HG02981 (cell line): ENCODE measurements around the gene UBD.
A peak's percentile ranks its signal among the peaks of the same experiment; 100 is the strongest.

Experiments used
- ATAC-seq: cut with Tn5 transposase; IDR thresholded peaks from one replicate; pipeline ENCODE4 v1.9.1; 2021; ENCODE audit warnings: mild to moderate bottlenecking, moderate library complexity; ENCODE audit not compliant: unreplicated experiment

Gene UBD

DNA sequence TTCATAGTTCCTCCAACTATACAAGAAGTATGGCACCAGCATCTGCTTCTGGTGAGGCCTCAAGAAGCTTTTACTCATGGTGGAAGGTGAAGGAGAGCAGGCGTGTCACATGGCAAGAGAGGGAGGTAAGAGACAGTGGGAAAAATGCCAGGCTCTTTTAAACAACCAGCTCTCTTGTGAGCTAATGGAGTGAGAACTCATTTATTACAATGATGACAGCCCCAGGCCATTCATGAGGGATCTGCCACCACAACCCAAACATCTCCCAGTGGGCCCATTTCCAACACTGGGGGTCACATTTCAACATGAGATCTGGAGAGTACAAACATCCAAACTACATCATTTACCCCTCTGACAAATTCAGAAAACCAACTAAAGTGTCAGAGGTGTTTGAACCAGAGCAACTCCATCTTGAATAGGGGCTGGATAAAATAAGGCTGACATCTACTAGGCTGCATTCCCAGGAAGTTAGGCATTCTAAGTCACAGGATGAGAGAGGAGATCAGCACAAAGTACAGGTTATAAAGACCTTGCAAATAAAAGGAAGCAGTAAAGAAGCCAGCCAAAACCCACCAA, 2.2 kb upstream of the UBD start:
- no peak for ATAC-seq

DNA sequence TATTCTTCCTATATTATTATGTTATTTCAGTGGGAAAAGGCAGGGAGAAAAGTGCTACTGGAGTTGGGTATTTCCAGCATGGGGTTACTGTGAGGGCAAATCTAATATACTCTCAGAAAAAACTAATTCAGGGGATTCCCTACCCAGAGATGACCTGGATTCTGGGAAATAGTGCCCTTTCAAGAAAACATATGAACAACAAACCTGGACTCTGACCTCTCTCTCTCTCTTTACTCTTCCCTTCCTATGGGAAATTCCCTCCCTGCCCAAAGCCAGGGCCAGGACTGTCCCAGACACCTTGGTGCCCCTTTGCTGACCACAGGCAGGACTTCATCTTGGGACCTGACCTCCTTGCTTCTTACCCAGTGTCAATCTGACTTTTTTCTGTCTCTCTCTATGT, 1.6 kb upstream of the UBD start:
- no peak for ATAC-seq

DNA sequence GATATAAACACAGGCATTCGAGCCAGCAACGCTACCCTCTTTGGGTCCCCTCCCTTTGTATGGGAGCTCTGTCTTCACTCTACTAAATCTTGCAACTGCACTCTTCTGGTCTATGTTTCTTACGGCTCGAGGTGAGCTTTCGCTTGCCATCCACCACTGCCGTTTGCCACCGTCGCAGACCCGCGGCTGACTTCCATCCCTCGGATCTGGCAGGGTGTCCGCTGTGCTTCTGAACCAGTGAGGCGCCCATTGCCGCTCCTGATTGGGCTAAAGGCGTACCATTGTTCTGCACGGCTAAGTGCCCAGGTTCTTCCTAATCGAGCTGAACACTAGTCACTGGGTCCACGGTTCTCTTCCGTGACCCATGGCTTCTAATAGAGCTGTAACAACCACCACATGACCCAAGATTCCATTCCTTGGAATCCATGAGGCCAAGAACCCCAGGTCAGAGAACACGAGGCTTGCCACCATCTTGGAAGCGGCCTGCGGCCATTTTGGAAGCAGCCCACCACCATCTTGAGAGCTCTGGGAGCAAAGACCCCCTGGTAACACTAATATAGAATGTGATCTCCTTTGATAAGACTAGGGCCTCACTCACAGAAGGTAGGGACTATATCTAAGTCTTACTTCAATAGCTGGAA, 973 bp downstream of the UBD start:
- no peak for ATAC-seq

DNA sequence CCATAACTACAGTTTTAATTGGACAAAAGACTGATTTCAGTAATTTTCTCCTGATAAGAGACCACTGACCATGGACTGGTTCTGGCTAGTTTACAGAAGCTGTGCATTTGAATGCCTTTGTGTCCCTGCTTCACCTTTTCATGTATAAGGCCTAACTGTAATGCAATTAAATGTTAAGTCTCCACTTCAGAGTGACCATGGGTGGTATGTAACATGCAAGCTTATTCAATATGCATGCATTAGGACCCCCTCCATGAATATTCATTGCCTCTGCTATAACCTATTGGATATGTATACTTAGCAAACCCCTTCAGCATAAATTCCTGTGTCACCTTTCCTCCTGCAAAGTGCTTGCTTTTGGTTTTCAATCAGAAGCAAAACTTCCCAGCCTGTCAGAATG, 2.2 kb downstream of the UBD start:
- no peak for ATAC-seq

DNA sequence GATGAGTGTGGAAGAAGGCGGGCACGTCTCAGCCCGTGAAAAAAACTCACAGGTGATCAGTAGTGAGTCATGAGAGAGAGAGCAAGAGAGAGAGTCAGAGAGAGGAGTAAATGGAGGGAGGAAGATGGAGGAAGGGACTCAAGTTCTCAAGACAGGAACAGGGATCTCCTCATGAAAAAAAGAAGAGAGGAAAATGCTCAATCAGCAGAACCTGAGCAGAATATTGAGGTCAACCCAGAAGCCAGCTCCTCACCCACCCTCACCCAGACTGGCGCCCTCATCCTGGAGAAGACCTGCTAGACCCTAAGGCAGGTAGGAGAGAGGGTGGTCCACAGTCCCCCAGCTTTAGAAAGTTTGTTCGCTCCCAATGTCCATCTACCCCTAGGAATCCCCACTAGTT, 4.8 kb downstream of the UBD start:
- ATAC-seq: no peak

DNA sequence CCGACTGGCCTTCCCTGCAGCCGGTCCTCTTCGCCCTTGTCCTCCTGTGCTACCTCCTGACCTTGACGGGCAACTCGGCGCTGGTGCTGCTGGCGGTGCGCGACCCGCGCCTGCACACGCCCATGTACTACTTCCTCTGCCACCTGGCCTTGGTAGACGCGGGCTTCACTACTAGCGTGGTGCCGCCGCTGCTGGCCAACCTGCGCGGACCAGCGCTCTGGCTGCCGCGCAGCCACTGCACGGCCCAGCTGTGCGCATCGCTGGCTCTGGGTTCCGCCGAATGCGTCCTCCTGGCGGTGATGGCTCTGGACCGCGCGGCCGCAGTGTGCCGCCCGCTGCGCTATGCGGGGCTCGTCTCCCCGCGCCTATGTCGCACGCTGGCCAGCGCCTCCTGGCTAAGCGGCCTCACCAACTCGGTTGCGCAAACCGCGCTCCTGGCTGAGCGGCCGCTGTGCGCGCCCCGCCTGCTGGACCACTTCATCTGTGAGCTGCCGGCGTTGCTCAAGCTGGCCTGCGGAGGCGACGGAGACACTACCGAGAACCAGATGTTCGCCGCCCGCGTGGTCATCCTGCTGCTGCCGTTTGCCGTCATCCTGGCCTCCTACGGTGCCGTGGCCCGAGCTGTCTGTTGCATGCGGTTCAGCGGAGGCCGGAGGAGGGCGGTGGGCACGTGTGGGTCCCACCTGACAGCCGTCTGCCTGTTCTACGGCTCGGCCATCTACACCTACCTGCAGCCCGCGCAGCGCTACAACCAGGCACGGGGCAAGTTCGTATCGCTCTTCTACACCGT, 6.1 kb downstream of the UBD start:
- ATAC-seq: no peak

DNA sequence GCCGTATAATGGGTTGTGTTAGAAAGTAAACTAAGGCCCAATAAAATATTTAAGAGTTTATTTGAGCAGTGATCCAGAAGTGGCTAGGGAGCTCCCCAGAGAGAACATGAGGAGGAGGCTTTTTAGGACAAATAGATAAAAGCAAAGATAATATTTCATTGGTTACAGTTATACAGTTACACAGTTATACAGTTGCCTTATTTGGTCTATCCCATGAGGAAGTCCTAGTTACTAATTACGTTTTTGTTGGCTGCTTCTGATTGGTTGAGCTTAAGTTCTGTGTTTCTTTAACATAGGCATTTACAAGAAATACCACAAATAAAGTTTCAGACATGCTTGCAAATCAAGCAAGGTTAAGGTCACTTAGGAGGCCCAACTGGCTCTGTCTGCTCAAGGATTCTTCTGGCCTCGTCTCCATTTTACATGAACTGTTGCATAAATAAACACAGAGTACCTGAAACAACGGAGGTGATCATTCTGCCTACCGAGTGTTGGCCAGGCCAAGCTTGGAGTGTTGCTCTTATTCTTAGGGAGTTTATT, 7.0 kb downstream of the UBD start:
- ATAC-seq: peak; percentile 82

DNA sequence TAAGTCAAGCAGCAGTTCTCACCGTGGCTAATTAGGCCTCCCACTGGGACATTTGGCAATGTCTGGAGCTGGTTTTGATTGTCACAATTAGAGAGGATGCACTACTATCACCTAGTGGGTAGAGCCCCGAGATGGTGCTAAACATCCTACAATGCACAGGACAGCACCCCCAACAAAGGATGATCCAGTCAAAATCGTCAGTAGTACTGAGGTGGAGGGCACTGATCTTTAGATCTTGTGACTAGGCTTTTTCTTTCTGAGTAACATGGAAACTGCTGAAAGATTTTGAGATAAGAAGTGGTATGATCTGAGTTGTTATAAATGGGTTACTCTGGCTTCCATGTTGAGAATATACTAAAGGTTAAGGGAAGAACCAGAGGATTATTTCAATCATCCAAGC, 12.0 kb downstream of the UBD start:
- no peak for ATAC-seq

DNA sequence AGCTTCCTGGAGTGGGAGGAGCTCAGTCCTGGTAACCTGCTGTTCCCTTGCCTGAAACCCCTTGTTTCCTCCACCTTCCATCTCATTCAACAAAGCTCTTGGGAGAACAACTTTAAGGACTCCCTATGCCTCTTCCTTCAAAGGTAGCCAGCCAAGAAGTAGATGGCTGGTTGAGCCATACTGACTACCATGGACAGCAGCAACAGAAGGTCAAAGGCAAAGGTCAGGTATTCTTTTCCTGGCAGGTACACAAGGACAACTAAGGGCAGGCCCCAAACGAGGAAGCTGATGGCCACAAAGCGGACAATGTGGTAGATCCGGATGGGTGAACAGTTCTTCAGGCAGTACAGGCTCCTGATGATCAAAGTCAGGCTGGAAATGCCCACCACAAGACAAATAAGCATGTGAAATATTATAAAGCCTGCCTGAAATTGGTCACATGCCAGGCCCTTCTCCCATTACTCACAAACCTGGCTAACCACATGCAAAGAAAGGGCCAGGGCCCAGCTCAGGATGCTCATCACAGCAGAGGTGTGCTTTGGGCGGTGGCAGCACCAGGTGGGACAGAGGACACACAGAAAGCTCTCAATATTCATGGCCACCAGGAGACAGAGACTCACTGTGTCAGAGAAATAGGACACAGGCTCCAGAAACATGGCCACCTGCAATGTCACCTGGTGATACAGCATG, 21.7 kb downstream of the UBD start:
- ATAC-seq: no peak

DNA sequence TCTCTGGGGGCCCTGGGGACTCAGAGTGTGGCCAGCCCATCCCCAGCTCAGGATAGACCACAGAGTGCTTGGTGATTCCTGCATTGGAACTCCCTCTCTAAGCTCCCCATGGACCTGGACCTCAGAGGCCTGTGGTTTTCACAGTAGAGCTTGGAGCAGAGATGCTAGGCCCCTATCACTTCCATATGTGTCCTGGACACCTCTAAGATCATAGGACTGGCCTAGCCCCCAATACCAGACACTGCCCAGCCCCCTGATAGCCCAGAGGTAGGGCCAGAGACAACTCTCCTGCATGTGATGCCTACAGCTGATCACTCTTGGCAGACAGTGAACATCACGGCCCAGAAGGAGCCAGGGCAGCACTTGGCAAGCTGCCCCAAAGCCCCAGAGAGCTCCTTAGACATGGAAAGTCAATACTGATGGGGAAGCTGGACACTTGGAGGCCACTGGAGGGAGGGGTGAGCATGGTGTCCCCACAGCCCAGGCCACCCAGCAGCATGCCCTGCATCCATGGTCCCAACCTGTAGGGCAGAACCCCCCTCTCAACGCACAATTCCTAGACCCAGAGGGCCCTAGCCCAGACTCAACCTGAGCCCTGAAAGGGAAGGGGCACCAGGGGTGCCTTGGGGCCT, 27.1 kb downstream of the UBD start:
- no peak for ATAC-seq

DNA sequence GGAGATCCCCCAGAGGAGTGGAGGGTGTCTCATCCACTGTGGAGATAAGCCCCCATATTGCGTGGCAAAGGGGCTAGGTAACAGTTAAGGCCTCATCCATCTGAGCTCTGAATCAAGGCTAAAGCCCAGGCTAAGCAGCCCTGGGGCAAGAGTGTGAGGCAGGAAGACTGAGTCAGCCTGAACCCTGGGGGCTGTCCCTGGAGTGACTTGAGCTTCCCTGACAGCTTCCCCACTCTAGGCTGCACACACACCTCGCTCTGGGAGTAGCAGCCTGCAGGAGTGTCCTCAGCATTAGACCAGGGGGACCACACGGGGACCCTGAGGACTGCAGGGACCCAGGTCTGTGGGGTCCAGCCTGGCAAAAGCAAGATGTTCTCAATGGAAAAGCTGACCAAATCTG, 27.9 kb downstream of the UBD start:
- no peak for ATAC-seq

DNA sequence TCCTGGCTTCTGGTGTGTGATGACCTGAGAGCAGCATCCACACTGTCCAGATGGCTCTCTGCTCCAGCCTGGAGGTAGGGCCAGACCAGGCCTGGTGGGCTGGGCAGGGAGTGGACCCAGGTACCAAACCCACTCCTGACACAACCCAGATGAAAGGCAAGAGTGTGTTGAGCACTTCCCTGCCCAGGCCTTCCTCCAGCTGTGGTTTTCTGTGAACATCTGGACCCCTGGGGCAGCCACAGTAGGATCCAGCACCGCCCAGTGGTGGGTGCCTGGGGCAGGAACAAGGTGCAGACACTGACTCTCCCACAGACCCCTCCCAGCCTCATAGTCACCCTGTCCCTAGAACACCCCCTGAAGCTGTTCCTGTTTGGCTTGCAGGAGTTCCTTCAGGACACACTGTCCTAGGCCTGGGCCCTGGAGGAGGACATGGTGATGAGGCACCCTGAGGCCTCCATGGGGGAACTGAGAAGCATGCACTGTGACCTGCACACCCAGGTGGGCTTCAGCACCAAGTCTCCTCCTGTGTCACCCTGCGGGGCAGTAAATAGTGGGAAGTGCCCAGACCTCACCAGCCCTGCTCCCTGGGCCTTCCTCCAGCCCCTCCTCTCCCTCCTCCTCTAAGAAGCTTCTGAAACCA, 28.7 kb downstream of the UBD start:
- ATAC-seq: no peak

DNA sequence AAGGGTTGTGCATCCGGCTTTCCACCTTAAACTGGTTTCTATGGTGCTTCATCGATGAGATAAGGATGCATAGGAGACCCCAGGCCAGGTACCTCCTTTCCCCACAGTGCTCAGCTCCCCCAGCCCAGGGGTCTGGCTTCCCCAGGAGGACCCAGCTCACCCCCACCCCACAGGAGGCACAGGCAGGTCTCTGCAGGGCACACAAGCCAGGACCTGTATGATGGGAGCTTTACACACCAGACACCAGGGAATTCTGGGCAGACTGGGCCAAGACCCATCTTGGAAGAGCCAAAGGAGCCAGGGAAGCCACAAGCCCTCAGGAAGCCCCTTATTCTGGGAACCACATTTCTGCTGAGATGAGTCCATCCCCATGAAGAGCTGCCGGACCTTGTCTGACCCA, 29.6 kb downstream of the UBD start:
- ATAC-seq: no peak

DNA sequence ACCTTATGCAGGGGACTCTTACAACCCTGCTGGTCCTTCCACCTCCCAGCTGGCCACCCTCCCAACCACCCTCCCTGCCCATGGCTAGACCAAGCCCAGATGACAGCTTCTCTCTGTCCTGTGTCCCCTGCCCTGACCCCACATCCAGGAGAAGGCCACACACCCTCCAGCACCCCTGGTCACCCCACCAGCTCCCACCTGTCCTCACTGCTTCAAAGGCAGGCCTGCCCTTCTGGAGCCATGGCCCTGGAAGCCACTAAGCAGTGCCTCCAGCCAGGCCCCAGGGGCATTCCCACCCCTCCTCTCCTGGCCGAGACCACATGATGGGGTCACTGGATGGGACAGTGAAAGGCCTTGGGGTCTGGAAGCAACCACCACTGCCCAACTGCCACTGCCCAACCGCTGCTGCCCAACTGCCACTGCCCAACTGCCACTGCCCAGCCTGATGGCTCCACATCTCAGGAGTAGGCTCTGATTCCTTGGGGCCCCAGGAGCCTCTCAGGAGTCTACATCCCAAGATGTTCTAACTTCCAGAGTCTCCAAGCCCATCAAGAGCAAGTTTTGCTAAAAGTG, 30.5 kb downstream of the UBD start:
- no peak for ATAC-seq

DNA sequence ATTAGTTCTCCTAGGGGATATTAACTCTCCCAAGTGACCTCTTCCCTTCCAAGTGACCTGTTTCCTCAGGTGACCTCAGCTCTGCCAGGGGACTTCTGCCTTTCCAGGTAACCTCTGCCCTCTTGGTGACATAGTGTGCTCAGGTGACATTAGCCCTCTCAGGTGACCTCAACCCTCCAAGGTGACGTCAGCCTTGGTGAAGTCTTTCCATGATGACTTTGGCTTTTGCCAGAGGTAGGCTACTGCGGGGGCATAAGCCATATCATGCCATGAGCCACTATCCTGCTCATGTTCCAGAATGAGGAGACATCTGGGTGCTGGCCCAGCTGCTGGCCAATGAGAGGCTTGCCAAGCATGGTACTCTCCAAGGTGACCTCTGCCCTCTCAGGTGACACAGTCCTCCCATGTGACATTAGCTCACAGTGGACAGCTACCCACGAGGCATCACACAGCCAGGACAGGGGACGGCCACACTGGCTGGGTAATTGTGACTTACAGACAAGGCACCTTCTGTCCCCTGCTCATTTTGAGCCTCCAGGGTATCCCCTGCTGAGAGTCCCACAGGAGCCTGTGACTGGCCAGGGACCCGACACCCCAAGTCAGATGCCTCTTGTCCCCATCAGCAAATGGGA, 31.1 kb downstream of the UBD start:
- ATAC-seq: no peak

DNA sequence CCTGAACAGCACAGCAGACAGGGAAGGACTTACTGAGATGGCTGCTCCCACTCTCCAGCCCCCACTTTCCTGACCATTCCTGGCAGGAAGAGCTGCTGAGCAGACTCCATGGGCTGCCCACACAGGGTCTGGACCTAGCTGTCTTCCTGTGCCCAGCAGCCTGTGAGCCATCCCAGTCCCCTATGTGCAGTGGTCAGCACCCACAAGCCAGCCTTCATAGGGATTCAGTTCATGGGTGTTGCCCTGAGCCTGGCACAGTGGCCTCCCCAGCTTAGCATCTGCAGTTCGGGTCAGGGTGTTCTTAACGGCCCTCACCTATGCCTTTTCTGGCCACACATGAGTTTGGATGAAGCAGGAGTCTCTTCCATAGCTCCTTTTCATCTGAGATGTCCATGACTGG, 32.0 kb downstream of the UBD start:
- no peak for ATAC-seq

DNA sequence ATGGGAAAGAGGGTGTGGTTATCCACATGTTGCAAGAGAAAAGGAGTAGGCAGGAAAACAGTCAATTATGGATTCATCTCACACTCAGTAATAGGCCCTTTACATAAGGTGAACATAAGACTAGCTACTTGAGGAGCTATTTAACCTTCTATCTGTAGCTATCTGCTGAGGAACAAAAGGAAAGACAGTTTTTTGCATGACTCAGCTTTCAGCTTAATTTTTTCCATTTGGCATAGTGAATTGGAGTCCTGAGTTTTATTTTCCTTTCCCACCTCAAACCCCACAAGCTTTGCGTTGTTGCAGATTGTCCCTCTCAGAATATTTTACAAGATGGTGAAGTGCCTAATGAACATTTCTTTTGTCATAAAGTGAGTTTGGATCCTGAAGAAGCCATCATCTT, 32.4 kb downstream of the UBD start:
- no peak for ATAC-seq

DNA sequence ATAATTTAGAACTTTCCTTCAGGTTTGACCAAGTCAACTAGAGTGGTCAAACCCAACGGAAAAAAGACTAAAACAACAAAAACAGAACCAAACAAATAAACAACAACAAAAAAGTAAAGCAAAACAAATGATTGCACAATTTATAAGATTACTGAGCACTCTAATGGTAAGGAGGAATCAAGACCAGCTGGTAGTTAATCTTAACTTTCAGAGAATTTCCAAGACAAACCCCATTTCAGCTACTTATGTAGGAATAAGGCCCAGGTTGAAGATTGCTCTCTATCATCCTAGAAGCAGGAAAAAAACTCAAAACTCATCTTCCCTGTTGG, 34.3 kb downstream of the UBD start:
- ATAC-seq: no peak

DNA sequence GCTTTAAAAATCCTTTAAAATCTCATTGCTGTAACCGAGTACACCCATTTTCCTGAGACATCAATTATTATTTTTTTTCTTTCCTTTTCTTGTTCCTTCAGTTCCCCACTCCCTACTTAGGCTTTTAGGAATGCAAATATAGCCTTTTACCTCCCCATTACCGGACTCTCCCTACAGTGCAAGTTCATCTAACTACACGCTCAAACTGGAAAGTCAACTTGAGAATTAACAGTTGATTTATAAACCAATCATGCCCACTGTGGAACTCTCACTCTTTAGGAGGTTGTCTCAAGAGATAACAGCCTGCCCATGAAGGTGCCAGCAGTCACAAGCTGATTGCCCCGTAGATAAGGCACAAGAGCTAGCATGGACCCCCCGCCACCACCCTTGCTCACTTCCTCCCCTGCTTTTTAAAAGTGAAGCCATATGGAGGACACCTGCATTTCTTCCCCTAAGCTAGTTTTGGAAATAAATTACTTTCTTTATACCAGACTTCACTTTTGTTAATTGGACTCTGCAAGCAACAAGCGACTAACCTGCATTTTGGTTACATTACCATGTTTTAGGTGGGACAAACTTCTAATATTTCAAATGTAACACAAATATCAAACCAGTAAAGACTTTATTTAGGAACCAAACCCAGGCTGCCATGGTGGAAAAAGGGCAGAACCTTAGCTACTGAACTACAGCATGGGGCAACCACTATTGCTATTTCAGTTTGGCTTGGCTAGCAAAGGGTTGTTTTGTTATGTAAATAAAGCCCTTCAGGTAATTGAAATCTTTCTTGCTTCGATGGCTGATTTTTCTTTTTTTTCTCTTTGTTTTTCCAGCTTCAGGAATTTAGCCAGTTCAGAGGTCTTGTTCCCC, 34.9 kb downstream of the UBD start:
- ATAC-seq: no peak
